Hematopoietic multipotent progenitor cell treated with erythropoietin and hydrocortisone succinate and interleukin-3 and kit ligand, for 6 days (in vitro differentiated cells): ENCODE measurements around the gene PLCB4.

Source experiments
- DNase-seq: peaks from one replicate; pipeline ENCODE4 v3.0.0-alpha.2; 2015

Gene PLCB4

DNA sequence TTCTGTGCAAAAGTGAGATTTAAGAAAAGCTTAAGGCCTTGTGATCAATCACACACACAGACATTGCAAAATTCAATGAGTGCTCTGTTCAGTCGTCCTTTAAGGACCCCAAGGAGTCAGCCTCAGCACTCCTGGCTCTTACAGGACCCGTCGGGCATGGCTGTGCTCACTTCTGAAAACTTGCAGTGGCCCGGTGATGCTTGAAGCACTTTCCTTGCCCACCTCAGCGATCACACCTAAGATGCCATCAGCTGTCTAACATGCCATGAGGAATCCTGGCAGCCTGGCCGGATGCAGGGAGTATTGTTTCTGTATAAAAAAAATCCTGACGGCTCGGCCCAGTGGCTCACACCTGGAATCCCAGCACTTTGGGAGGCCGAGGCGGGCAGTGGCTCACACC, 344.1 kb downstream of the PLCB4 start:
- DNase-seq, result no peak

GRCh38 chr20:9415426-9415825, 346.5 kb downstream of the PLCB4 start:
- DNase-seq, result no peak

GRCh38 chr20:9416421-9416820, 347.5 kb downstream of the PLCB4 start:
- DNase-seq, result no peak

DNA sequence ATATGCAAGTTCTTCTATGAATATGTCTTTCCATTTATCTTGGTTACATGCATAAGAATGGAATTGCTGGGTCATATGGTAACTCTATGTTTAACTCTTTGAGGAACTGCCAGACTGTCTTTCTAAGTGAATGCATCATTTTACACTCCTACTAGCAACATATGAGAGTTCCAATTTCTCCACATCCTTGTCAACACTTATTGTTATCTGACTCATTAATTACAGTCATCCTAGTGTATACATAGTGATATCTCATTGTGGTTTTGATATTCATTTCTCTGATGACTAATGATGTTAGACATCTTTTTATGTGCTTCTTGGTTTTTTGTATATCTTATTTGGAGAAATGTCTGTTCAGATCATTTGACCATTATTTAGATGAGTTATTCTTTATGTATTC, 348.8 kb downstream of the PLCB4 start:
- no peak for DNase-seq

DNA sequence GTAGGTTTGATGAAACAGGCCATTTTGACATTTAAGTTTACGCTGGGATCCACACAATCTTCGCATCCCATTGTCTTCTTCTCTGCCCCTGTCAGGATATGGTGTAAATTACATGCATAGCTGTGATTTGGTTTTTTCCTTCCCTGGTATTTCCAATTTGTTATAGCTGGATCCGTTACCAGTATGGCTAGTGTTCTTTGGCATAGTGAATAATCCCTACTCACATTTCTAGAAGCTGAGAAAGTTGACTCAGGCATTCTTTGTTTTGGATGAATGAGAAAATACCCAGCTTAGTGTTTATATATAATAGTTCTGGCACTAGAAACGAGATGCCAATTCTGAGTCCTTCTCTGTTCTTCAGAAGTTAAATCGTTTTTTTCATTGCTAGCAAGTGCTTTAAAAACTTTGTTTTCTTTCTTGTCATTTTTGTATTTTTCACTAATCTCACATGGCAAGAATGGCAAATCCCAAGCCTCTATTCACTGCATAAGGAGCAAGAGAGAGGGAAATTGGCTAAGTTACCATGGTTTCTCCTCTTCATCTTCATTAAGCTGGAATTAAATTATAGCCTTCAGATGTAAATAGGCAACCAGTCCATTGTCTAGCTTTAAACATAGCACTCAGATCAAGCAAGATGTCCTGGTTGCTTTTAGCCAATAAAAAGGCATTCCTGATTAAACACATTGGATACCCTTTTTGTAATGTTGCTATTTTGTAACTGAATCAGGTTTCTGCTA, 353.6 kb downstream of the PLCB4 start:
- DNase-seq, result no peak

DNA sequence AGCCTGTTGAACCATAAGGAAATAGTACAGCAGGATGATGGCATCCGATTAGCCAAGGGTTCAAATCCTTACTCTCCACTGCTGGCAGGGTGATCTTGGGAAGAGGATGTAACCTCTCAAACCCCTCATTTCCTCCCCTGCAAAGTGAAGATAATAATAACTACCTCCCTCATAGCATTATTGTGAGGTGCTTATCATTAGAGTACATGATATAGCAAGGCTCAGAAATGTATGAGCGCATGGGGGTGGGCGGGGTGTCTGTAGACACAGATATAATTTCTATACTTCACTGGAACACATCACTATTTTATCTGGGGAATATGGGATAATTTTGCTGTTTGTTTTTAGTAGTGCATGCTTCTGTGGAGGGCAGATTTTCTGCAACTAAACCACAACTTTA, 355.7 kb downstream of the PLCB4 start:
- peak; percentile 73 for DNase-seq

DNA sequence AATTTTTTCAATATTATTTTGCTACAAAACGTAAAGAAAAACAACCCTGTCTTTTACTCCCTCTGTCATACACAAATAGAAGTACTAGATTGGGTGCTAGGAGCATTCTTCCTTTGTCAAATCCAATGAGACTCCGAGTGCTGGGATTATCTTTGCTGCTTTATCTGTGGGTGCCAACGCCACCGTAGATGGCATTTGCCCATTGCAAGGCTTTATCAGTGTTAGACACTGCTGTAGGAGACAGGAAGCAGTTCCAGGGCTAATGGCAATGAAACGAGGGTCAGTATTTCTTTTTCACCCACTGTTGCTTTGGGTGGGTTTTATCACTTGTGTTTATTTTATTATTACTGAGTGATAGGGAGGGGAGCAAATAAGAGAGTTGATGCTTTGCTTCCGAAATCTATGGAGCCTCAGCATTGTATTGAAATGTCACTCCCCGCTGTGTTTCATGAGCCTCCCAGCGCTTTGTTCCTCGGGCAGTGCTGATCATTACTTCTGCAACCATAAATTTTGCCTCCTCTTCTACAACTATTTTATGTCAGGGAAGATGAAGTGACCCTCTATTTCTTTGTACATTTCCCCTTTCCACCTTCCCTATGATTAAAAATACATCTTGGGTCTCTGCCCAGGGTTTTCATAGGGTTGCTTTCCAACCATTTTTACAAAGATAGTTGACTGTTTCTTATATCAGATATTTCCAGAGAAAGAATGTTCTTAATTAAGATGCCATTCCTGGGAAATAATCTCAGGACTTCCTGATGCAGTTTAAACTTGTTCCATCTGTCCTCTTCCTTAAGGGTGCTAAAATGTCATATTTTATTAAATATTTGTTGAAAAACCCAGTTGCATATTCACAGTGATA, 358.8 kb downstream of the PLCB4 start:
- peak; percentile 33 for DNase-seq

DNA sequence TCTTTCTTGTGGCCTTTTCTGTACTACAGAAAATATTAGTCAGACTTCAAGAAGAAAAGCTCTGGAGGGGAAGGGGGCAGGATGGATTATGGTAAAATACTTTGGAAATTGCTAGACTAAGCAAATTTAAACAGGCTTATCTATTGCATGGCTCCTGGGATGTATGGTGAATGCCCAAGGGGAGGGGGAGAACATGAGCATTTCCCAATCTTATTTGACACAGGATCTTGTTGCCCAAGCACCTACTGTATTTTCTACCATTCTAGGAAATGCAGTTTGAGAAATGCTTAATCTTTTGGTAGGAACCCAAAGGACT, 359.4 kb downstream of the PLCB4 start:
- DNase-seq, result no peak

- peak; percentile 3 for DNase-seq
Observed at GRCh38 chr20:9439806-9440205, 370.9 kb downstream of the PLCB4 start.

DNA sequence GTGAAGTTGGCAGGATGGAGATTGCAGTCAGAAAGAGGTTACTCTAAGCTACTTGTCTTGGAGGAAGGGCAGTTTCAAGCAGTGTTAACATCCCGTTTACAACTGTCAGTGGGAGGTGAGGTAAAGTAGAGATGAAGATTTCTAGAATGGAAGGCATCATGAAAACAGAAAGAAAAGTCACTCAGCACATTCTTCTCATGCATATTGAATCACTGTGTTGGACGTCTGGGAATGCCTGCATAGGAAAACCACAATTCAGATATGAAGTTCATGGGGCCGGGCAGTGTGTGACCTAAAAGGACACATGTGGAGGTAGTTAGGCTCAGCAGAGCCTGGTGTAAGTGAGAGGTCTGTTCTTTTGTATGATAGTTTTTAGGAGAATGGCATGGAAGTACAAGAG, 372.0 kb downstream of the PLCB4 start:
- no peak for DNase-seq

- no peak for DNase-seq
Observed at GRCh38 chr20:9441948-9442347, 373.1 kb downstream of the PLCB4 start.

- DNase-seq, result no peak
Observed at GRCh38 chr20:9442858-9443257, 374.0 kb downstream of the PLCB4 start.

- no peak for DNase-seq
Observed at GRCh38 chr20:9444921-9445320, 376.0 kb downstream of the PLCB4 start.

- no peak for DNase-seq
Observed at GRCh38 chr20:9447182-9447581, 378.3 kb downstream of the PLCB4 start.

- no peak for DNase-seq
Observed at GRCh38 chr20:9453201-9453600, 384.3 kb downstream of the PLCB4 start.

DNA sequence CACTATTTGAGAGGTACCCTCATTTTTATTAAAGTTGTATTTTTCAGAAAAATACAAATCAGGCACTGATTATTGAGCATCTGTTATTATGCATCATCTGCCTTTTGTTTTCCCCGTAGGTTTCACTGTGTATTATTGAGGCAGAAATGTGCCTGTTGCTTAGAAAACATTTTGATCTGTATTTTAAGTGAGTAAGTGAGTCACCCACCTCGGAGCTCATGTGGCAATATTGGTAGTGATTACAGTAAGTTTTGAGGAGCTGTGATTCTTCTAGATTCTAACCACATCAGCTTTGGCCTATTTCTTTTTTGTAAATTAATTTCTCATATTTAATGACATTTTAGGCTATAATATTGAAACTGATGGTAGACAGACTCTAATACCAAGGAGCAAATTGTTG, 385.9 kb downstream of the PLCB4 start:
- DNase-seq, result no peak

DNA sequence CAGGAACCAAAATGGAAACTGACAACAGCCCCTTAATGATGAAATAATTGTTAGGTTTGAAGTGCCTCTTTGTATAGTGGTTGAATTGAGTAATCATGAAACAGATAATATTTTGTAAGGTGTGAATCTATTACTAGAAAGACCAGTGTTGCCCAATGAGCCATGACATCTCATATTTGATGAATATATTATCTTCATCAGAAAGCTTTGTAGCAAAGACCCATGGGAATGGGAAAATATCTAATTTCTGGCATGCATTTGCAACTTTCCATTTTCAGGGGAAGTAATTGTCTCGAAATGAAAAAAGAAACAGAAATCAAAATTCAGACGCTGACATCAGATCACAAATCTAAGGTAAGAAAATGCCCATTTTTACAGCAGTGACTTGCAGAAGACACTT, 388.2 kb downstream of the PLCB4 start:
- DNase-seq, result peak; percentile 31

GRCh38 chr20:9458138-9458796, 389.4 kb downstream of the PLCB4 start:
- DNase-seq, result peak; percentile 49

DNA sequence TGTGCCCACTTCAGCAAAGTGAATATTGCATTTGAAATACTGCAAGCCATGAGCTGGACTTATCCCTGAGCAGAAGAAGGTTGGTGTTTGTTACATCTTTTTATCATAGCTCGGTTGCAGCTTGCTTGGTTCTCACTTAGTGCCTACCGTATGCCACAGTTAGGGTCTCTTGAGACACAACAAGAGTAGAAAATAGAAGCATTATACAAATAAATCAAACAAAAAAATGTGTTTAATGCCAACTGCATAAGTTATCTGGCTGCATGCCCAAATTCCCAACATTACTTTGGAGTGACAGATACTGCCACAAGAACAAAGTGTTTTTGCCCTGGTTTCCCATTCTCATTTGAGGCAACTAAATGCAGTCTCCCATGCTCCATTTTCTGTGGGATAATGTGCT, 391.6 kb downstream of the PLCB4 start:
- DNase-seq, result no peak

DNA sequence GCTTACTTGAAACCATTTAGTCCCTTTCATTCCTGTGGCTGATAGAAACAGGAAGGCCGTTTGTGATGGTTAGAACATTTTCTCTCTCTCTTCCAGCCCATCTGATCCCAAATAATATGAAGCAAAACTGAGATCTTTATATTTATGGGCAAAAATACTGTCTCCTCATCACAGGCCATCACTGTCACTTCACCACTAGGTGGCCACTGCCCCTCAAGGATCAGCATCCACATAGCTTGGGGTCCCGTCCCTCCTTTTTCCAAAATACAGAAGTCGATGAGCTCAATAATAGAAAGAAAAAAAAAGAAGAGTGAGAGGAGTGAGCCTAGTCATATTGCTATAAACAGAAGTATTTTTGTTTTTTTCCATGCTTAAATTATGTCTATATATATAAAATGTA, 399.1 kb downstream of the PLCB4 start:
- DNase-seq, result peak; percentile 31

GRCh38 chr20:9474835-9475415, 406.0 kb downstream of the PLCB4 start:
- DNase-seq, result no peak

- no peak for DNase-seq
Observed at GRCh38 chr20:9475456-9475855, 406.6 kb downstream of the PLCB4 start.

DNA sequence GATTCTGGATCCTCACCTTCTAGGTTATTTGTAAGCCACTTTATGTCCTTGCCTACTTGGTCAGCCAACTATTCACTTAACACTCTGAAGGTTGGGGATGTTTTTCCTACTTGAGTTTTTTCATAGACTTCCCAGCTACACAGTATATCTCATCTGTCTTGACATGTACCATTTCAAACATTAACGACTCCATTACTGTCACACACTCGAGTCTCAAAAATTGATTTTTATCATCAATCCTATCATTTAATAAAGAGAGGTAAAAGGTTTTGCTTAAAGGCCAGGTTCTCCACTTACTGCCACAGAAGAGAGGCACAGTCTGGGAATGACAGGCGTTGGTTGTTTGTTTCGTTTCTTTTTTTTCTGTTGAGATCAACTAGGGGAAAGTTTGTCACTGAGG, 407.3 kb downstream of the PLCB4 start:
- no peak for DNase-seq

- no peak for DNase-seq
Observed at GRCh38 chr20:9476637-9477036, 407.8 kb downstream of the PLCB4 start.
